GM20431 (cell line): ENCODE data around the gene ACOX2.

Source experiments
- in situ Hi-C: fragments of 300-500 bp; cut with MseI, MboI; formaldehyde crosslinking; loops from one replicate; pipeline ENCODE4 v1.15.0; 2020; ENCODE audit warnings: low sequenced_read_pairs; ENCODE audit not compliant: unreplicated experiment

The ACOX2 gene

GRCh38 chr3:58482917-58483636 lies 53.9 kb downstream of the ACOX2 start:
- in situ Hi-C loops: no loop called here

GRCh38 chr3:58480309-58480708 lies 56.7 kb downstream of the ACOX2 start:
- in situ Hi-C loops: no loop called here

GRCh38 chr3:58478781-58479180 lies 58.2 kb downstream of the ACOX2 start:
- in situ Hi-C loops: no loop called here

- in situ Hi-C loops: no loop called here
These were observed 61.9 kb downstream of the ACOX2 start for GRCh38 chr3:58474967-58475578.

- in situ Hi-C loops: no loop called here
These were observed 62.6 kb downstream of the ACOX2 start for GRCh38 chr3:58474348-58474911.

GRCh38 chr3:58473275-58473674 lies 63.7 kb downstream of the ACOX2 start:
- in situ Hi-C loops: no loop called here

GRCh38 chr3:58471025-58471887 lies 65.7 kb downstream of the ACOX2 start:
- in situ Hi-C loops: no loop called here

- in situ Hi-C loops: no loop called here
These were observed 66.5 kb downstream of the ACOX2 start for GRCh38 chr3:58470363-58471024.

- in situ Hi-C loops: no loop called here
These were observed 67.9 kb downstream of the ACOX2 start for GRCh38 chr3:58469096-58469495.

- in situ Hi-C loops: no loop called here
These were observed 70.0 kb downstream of the ACOX2 start for GRCh38 chr3:58466899-58467563.

- in situ Hi-C loops: no loop called here
These were observed 72.1 kb downstream of the ACOX2 start for GRCh38 chr3:58464866-58465265.

GRCh38 chr3:58463942-58464271 lies 73.1 kb downstream of the ACOX2 start:
- in situ Hi-C loops: no loop called here

- in situ Hi-C loops: no loop called here
These were observed 73.6 kb downstream of the ACOX2 start for GRCh38 chr3:58463181-58463941.

- in situ Hi-C loops: no loop called here
These were observed 74.2 kb downstream of the ACOX2 start for GRCh38 chr3:58462829-58463180.

GRCh38 chr3:58459160-58459559 lies 77.8 kb downstream of the ACOX2 start:
- in situ Hi-C loops: no loop called here
